Measurements from ENCODE around the gene HSF5.

The HSF5 gene

GRCh38 chr17:58487589-58488427 is at the start of gene HSF5:
Gene HSF5, minus strand, starts transcription at chr17:58488408. Its CDS starts 134 bp downstream, at chr17:58488274.
- peak; percentile 48 to 70 for DNase-seq (ENCODE audit: low read depth in 2 of 2)

GRCh38 chr17:58537266-58537665 is 49.1 kb upstream of the HSF5 start:
- no peak for DNase-seq (ENCODE audit: low read depth in 2 of 2)

- DNase-seq (ENCODE audit: low read depth in 2 of 2): no peak
Observed at GRCh38 chr17:58536542-58536941, 48.3 kb upstream of the HSF5 start.

- DNase-seq (ENCODE audit: low read depth in 2 of 2): no peak
Observed at GRCh38 chr17:58535431-58535830, 47.2 kb upstream of the HSF5 start.

GRCh38 chr17:58534901-58535421 is 46.8 kb upstream of the HSF5 start:
- no peak for DNase-seq (ENCODE audit: low read depth in 2 of 2)

GRCh38 chr17:58534331-58534730 is 46.1 kb upstream of the HSF5 start:
- no peak for DNase-seq (ENCODE audit: low read depth in 2 of 2)

- no peak for DNase-seq (ENCODE audit: low read depth in 2 of 2)
Observed at GRCh38 chr17:58533616-58534188, 45.5 kb upstream of the HSF5 start.

GRCh38 chr17:58532555-58532951 is 44.3 kb upstream of the HSF5 start:
- no peak for DNase-seq (ENCODE audit: low read depth in 2 of 2)

GRCh38 chr17:58531661-58532554 is 43.7 kb upstream of the HSF5 start:
- peak in 1 of 2 donors; percentile 60 for DNase-seq (ENCODE audit: low read depth in 2 of 2)

- DNase-seq (ENCODE audit: low read depth in 2 of 2): no peak
Observed at GRCh38 chr17:58531122-58531521, 42.9 kb upstream of the HSF5 start.

- no peak for DNase-seq (ENCODE audit: low read depth in 2 of 2)
Observed at GRCh38 chr17:58530655-58531054, 42.4 kb upstream of the HSF5 start.

GRCh38 chr17:58529275-58529674 is 41.1 kb upstream of the HSF5 start:
- no peak for DNase-seq (ENCODE audit: low read depth in 2 of 2)

GRCh38 chr17:58528443-58528842 is 40.2 kb upstream of the HSF5 start:
- DNase-seq (ENCODE audit: low read depth in 2 of 2): no peak

GRCh38 chr17:58527949-58528348 is 39.7 kb upstream of the HSF5 start:
- no peak for DNase-seq (ENCODE audit: low read depth in 2 of 2)

- no peak for DNase-seq (ENCODE audit: low read depth in 2 of 2)
Observed at GRCh38 chr17:58527306-58527705, 39.1 kb upstream of the HSF5 start.

- no peak for DNase-seq (ENCODE audit: low read depth in 2 of 2)
Observed at GRCh38 chr17:58525239-58525638, 37.0 kb upstream of the HSF5 start.

- DNase-seq (ENCODE audit: low read depth in 2 of 2): no peak
Observed at GRCh38 chr17:58521680-58522079, 33.5 kb upstream of the HSF5 start.

- no peak for DNase-seq (ENCODE audit: low read depth in 2 of 2)
Observed at GRCh38 chr17:58520843-58521430, 32.7 kb upstream of the HSF5 start.

- DNase-seq (ENCODE audit: low read depth in 2 of 2): peak; percentile 99
Observed at GRCh38 chr17:58517928-58518609, 29.9 kb upstream of the HSF5 start.

GRCh38 chr17:58517378-58517927 is 29.2 kb upstream of the HSF5 start:
- no peak for DNase-seq (ENCODE audit: low read depth in 2 of 2)
